ENCODE measurements around the gene SPRED2. TPM values are rescaled to one million over a fixed set of nuclear protein-coding genes. Genes with fewer than 3 reads are reported as not detected.
A peak's percentile ranks its signal among the peaks of the same experiment; 100 is the strongest.

SPRED2 gene
- total RNA-seq = 56.9 TPM
- long read RNA-seq, full-length matches to known transcripts = 12 of 38 reads
- long read RNA-seq, partial matches to known transcripts = 3 of 38 reads
- long read RNA-seq, other reads (novel, unspliced or antisense) = 23 of 38 reads

- no peak for TF ChIP-seq CTCF (IDR thresholded peaks at IDR 0.05)
- Histone ChIP-seq H3K27me3 (no peaks in the 10 kb centered on the region), H3K9me3 (no peaks in the 10 kb centered on the region), H3K4me3 (peak within 1 kb of the TSS; percentile 94), H3K27ac (peak within 1 kb of the TSS; percentile 88), H3K4me1 (peaks cover 29% of the 10 kb centered on the region), H3K36me3 (no peaks in the 10 kb centered on the region)
- intact Hi-C loops (cut with DNase I) = no loop called here
- ATAC-seq (peak; percentile 82), DNase-seq (peak; percentile 96)
These were observed at the start of gene SPRED2 for GRCh38 chr2:65432227-65433190. Gene SPRED2, minus strand, starts transcription at chr2:65432599. Its CDS starts 612 bp downstream, at chr2:65431987.

- intact Hi-C loops (cut with DNase I) = no loop called here
- TF ChIP-seq CTCF (IDR thresholded peaks at IDR 0.05) = no peak
- Histone ChIP-seq H3K27ac (no peak overlapping the region), H3K27me3 (no peaks in the 10 kb centered on the region), H3K4me3 (no peak overlapping the region), H3K36me3 (no peaks in the 10 kb centered on the region), H3K9me3 (no peaks in the 10 kb centered on the region), H3K4me1 (no peaks in the 10 kb centered on the region)
- ATAC-seq = no peak
- DNase-seq = no peak
These were observed 49.6 kb upstream of the SPRED2 start for GRCh38 chr2:65481961-65482360.

GRCh38 chr2:65479524-65479923 lies 47.1 kb upstream of the SPRED2 start:
- no peak for ATAC-seq
- Histone ChIP-seq H3K4me3 (no peak overlapping the region), H3K27ac (no peak overlapping the region), H3K36me3 (no peaks in the 10 kb centered on the region), H3K9me3 (no peaks in the 10 kb centered on the region), H3K27me3 (no peaks in the 10 kb centered on the region), H3K4me1 (no peaks in the 10 kb centered on the region)
- DNase-seq = no peak
- intact Hi-C loops (cut with DNase I) = no loop called here
- TF ChIP-seq CTCF (IDR thresholded peaks at IDR 0.05) = no peak

GRCh38 chr2:65478498-65479135 lies 46.2 kb upstream of the SPRED2 start:
- no peak for DNase-seq
- no peak for TF ChIP-seq CTCF (IDR thresholded peaks at IDR 0.05)
- Histone ChIP-seq H3K27me3 (no peaks in the 10 kb centered on the region), H3K9me3 (no peaks in the 10 kb centered on the region), H3K4me3 (no peak overlapping the region), H3K27ac (no peak overlapping the region), H3K4me1 (no peaks in the 10 kb centered on the region), H3K36me3 (no peaks in the 10 kb centered on the region)
- no peak for ATAC-seq
- intact Hi-C loops (cut with DNase I) = no loop called here

GRCh38 chr2:65477590-65477989 lies 45.2 kb upstream of the SPRED2 start:
- no peak overlapping the region for H3K27ac ChIP-seq
- H3K4me3 ChIP-seq = no peak overlapping the region
- H3K9me3 ChIP-seq = no peaks in the 10 kb centered on the region
- ATAC-seq (no peak), DNase-seq (no peak)
- no peaks in the 10 kb centered on the region for H3K4me1 ChIP-seq
- H3K36me3 ChIP-seq = no peaks in the 10 kb centered on the region
- H3K27me3 ChIP-seq = no peaks in the 10 kb centered on the region
- intact Hi-C loops (cut with DNase I) = no loop called here
- no peak for TF ChIP-seq CTCF (IDR thresholded peaks at IDR 0.05)

Measured in upper lobe of right lung (tissue), 1 donor.